Mesenchymal stem cell (in vitro differentiated cells and primary cell): Measurements from ENCODE around the gene C10orf105.

Experiments used
- DNase-seq: peaks from one replicate; pipeline ENCODE4 v3.0.0-alpha.2; 2013
- H2AFZ ChIP-seq: one replicate; pipeline ENCODE4 v1.6.1; 2013; ENCODE audit warnings: low read depth, mild to moderate bottlenecking, control low read depth, inconsistent platforms, low read length, moderate library complexity
- H2AK5ac ChIP-seq: 2 replicates; pipeline ENCODE4 v1.6.1; 2013; ENCODE audit warnings: low read length, moderate library complexity, mild to moderate bottlenecking, inconsistent platforms; ENCODE audit not compliant: severe bottlenecking
- H2BK120ac ChIP-seq: one replicate; pipeline ENCODE4 v1.6.1; 2013; ENCODE audit warnings: low read depth, mild to moderate bottlenecking, inconsistent platforms, low read length, moderate library complexity
- H2BK12ac ChIP-seq, 2 experiments: one replicate each; pipeline ENCODE4 v1.6.1; 2013; ENCODE audit warnings: inconsistent platforms in 2 of 2, low read length in 2 of 2, mild to moderate bottlenecking in 2 of 2, moderate library complexity in 2 of 2, control low read depth in 1 of 2
- H2BK15ac ChIP-seq: one replicate; pipeline ENCODE4 v1.6.1; 2013; ENCODE audit warnings: mild to moderate bottlenecking, low read depth, inconsistent platforms; ENCODE audit not compliant: poor library complexity, severe bottlenecking
- H2BK5ac ChIP-seq: 2 replicates; pipeline ENCODE4 v1.6.1; 2013; ENCODE audit warnings: low read depth, mild to moderate bottlenecking, low read length, control low read depth, inconsistent platforms; ENCODE audit not compliant: poor library complexity, severe bottlenecking
- H3K14ac ChIP-seq, 2 experiments: one replicate each; pipeline ENCODE4 v1.6.1; 2013; ENCODE audit warnings: inconsistent platforms in 2 of 2, low read length in 2 of 2, control low read depth in 1 of 2, mild to moderate bottlenecking in 1 of 2, moderate library complexity in 1 of 2
- H3K18ac ChIP-seq, 2 experiments: one replicate each; pipeline ENCODE4 v1.6.1; 2013; ENCODE audit warnings: inconsistent platforms in 2 of 2, low read length in 2 of 2, control low read depth in 1 of 2, low read depth in 1 of 2, mild to moderate bottlenecking in 1 of 2
- H3K23ac ChIP-seq, 2 experiments: one replicate each; pipeline ENCODE4 v1.6.1; 2013; ENCODE audit warnings: inconsistent platforms in 2 of 2, low read length in 2 of 2, mild to moderate bottlenecking in 2 of 2, moderate library complexity in 2 of 2, control low read depth in 1 of 2
- H3K27ac ChIP-seq: 2 replicates; pipeline ENCODE4 v1.5.1; 2013; ENCODE audit warnings: mild to moderate bottlenecking, moderate library complexity, low read length, control low read depth, inconsistent platforms; ENCODE audit not compliant: poor library complexity, severe bottlenecking
- H3K27me3 ChIP-seq, 2 experiments: 2 replicates each; pipeline versions ENCODE4 v1.6.1 to v1.7.0; 2013; ENCODE audit warnings: low read length in 2 of 2, mild to moderate bottlenecking in 2 of 2, moderate library complexity in 2 of 2, control low read depth in 1 of 2, inconsistent platforms in 1 of 2; ENCODE audit not compliant: control insufficient read depth in 1 of 2, insufficient read depth in 1 of 2
- H3K36me3 ChIP-seq, 2 experiments: 2 replicates each; pipeline versions ENCODE4 v1.6.1 to v1.7.0; 2013; ENCODE audit warnings: low read length in 2 of 2, control low read depth in 1 of 2, inconsistent platforms in 1 of 2, low read depth in 1 of 2, mild to moderate bottlenecking in 1 of 2; ENCODE audit not compliant: insufficient read depth in 2 of 2, control insufficient read depth in 1 of 2
- H3K4ac ChIP-seq, 2 experiments: one replicate each; pipeline ENCODE4 v1.6.1; 2013; ENCODE audit warnings: inconsistent platforms in 2 of 2, low read length in 2 of 2, mild to moderate bottlenecking in 2 of 2, moderate library complexity in 2 of 2, control low read depth in 1 of 2, low read depth in 1 of 2
- H3K4me1 ChIP-seq: 2 replicates; pipeline ENCODE4 v1.6.1; 2013; ENCODE audit warnings: low read depth, low read length, control low read depth; ENCODE audit not compliant: control insufficient read depth, insufficient read depth
- H3K4me2 ChIP-seq: 2 replicates; pipeline ENCODE4 v1.6.1; 2013; ENCODE audit warnings: low read length, mild to moderate bottlenecking, inconsistent platforms; ENCODE audit not compliant: poor library complexity, severe bottlenecking
- H3K4me3 ChIP-seq, 2 experiments: 2 replicates each; pipeline versions ENCODE4 v1.5.1 to v1.7.0; 2013; ENCODE audit warnings: low read length in 2 of 2, mild to moderate bottlenecking in 2 of 2, control low read depth in 1 of 2, low read depth in 1 of 2; ENCODE audit not compliant: insufficient read depth in 1 of 2
- H3K79me1 ChIP-seq: replicated peaks from 2 replicates; pipeline ENCODE4 v1.6.1; 2013; ENCODE audit warnings: mild to moderate bottlenecking, control low read depth, low read length, inconsistent platforms; ENCODE audit not compliant: poor library complexity, severe bottlenecking
- H3K9ac ChIP-seq: 2 replicates; pipeline ENCODE4 v1.7.0; 2013; ENCODE audit warnings: mild to moderate bottlenecking, low read length, moderate library complexity
- H3K9me3 ChIP-seq: 2 replicates; pipeline ENCODE4 v1.7.0; 2013; ENCODE audit warnings: mild to moderate bottlenecking, low read length; ENCODE audit not compliant: control insufficient read depth
- H4K8ac ChIP-seq: one replicate; pipeline ENCODE4 v1.6.1; 2013; ENCODE audit warnings: inconsistent platforms, mild to moderate bottlenecking, low read length, moderate library complexity
- H4K91ac ChIP-seq: one replicate; pipeline ENCODE4 v1.6.1; 2013; ENCODE audit warnings: mild to moderate bottlenecking, low read length, inconsistent platforms
- WGBS: methylation state at CpG from one replicate; pipeline ENCODE4 v1.1.7; 2013; ENCODE audit warnings: mixed read lengths; 5-methylcytosine and 5-hydroxymethylcytosine counted together

Gene C10orf105

DNA sequence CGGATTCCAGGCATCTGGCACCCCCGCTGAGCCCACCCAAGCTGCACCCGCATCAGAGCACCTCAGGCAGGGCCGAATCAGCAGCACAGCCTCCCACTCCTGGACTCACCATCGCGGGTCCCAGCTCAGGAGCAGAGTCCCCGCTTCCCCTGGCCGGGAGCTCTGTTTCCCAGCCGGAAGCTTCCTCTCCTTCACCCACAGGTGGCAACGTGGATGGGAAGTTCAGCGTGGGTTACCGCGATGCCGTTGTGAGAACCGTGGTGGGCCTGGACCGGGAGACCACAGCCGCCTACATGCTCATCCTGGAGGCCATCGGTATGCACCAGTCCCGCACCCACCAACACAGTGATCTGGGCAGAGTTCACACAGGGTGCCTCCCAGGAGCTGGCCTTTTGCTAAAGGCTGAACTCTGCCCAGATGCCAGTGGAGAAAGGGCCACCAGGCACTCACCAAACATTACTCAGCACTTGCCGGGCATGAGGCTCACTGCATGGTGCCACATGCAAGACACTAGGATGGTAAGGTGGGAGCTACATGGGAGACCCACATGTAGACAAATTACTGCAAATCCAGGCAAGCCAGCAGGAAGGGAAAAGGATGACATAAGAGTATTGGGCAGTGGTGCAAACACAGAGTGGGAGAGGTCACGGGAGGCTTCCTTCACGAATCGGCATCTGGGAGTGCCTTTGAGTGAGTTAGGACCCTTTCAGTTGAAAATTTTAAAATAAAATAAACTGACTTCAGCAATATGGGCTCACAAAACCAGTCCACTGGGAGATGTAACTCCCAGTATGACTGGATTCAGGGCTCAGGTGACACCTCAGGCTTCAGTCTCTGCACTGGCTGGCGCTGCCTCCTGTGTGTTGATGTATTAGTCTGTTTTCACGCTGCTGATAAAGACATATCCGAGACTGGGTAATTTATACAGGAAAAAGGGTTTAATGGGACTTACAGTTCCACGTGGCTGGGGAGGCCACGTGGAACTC lies 10.4 kb downstream of the C10orf105 start:
- no peak overlapping the region for H2BK5ac ChIP-seq
- no peaks in the 10 kb centered on the region for H3K79me1 ChIP-seq
- H3K36me3 ChIP-seq = no peaks in the 10 kb centered on the region
- no peak overlapping the region for H3K4ac ChIP-seq
- H2AK5ac ChIP-seq = no peak overlapping the region
- H2AFZ ChIP-seq = no peak overlapping the region
- H3K4me3 ChIP-seq = peak overlapping the region in 1 of 2 experiments; percentile 24
- H4K91ac ChIP-seq = no peak overlapping the region
- H3K23ac ChIP-seq = no peak overlapping the region
- no peak overlapping the region for H3K9ac ChIP-seq
- H3K14ac ChIP-seq = no peak overlapping the region
- H3K27ac ChIP-seq = no peak overlapping the region
- H3K27me3 ChIP-seq = peaks cover 14 to 48% of the 10 kb centered on the region in 2 experiments
- no peak for DNase-seq
- H4K8ac ChIP-seq = no peak overlapping the region
- no peak overlapping the region for H2BK120ac ChIP-seq
- peaks cover 5% of the 10 kb centered on the region for H3K4me1 ChIP-seq
- H2BK12ac ChIP-seq = no peak overlapping the region
- no peak overlapping the region for H3K18ac ChIP-seq
- WGBS = 83% methylated on average over 27 of the region's 28 CpGs
- no peak overlapping the region for H2BK15ac ChIP-seq
- H3K9me3 ChIP-seq = no peaks in the 10 kb centered on the region
- no peak overlapping the region for H3K4me2 ChIP-seq

DNA sequence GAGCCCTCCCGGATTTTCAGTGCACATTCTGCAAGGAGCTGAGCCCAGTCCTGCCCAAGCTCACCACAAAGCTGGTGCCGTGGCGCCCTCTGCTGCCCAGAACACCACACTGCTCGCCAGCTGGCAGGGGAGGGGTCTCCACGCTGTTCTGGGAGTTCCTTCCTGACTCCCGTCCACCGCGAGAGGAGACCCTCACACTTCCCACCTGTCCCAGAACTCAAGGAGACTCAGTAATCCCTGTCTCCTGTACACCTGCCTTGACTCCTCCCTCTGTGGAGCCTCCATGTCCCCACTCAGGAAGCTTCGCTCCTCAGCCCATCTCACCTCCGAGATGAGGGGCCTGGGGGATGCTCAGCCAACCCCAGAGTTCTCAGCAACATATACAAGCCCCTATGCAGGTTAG lies 11.3 kb downstream of the C10orf105 start:
- Histone ChIP-seq H4K8ac (no peak overlapping the region), H4K91ac (no peak overlapping the region), H2BK12ac (no peak overlapping the region), H2BK120ac (no peak overlapping the region), H3K23ac (no peak overlapping the region), H3K4me2 (no peak overlapping the region), H2BK15ac (no peak overlapping the region), H3K4ac (no peak overlapping the region), H3K36me3 (no peaks in the 10 kb centered on the region), H3K4me3 (no peak overlapping the region), H2AFZ (no peak overlapping the region), H3K4me1 (peaks cover 5% of the 10 kb centered on the region), H3K18ac (no peak overlapping the region), H3K14ac (no peak overlapping the region), H3K79me1 (no peaks in the 10 kb centered on the region), H3K9me3 (no peaks in the 10 kb centered on the region), H3K9ac (no peak overlapping the region), H2BK5ac (no peak overlapping the region), H3K27ac (no peak overlapping the region), H2AK5ac (no peak overlapping the region), H3K27me3 (peaks cover 19 to 51% of the 10 kb centered on the region in 2 experiments)
- DNase-seq = peak; percentile 11
- WGBS = 22% methylated on average over 10 of the region's 10 CpGs

DNA sequence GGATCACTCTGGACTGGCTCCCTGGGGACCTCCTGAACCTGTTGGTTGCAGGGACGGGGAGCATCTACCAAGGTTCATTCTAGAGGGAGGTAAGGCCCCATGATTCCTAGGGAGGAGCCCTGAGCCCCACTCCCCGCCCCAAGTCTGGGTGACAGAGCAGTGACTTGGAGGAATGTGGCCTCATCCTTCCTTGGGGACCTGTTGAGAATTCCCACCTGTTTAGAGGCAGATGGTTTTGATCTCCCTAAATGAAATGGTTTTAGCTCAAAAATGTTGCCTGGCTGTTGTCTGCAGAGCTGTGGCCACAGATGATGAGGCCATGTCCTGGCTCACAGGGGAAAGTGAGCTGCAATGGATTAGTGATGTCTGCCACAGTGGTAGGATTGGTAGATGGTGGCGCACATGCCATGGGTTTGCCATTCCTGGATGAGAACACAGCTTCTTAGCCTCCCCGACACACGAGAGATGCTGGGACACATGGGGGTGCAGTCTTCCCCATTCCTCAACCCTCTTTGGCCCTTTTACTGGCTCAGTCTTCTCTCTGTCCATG lies 12.3 kb downstream of the C10orf105 start:
- Histone ChIP-seq H2BK5ac (no peak overlapping the region), H3K27ac (no peak overlapping the region), H2AFZ (no peak overlapping the region), H4K91ac (peak overlapping the region; percentile 28), H2BK120ac (no peak overlapping the region), H3K4me2 (no peak overlapping the region), H3K4ac (no peak overlapping the region), H3K4me1 (peaks cover 5% of the 10 kb centered on the region), H3K23ac (peak overlapping the region in 1 of 2 experiments; percentile 3), H3K14ac (no peak overlapping the region), H2BK15ac (peak overlapping the region; percentile 65), H3K27me3 (peaks cover 28 to 61% of the 10 kb centered on the region in 2 experiments), H4K8ac (no peak overlapping the region), H3K9ac (no peak overlapping the region), H2BK12ac (no peak overlapping the region), H3K18ac (no peak overlapping the region), H2AK5ac (no peak overlapping the region), H3K4me3 (no peak overlapping the region), H3K9me3 (no peaks in the 10 kb centered on the region), H3K79me1 (no peaks in the 10 kb centered on the region), H3K36me3 (no peaks in the 10 kb centered on the region)
- 80% methylated on average over 5 of the region's 5 CpGs for WGBS
- DNase-seq = no peak
